Measurements from ENCODE around the gene DISP2. TPM values are rescaled to one million over a fixed set of nuclear protein-coding genes. Genes with fewer than 3 reads are reported as not detected.
A peak's percentile ranks its signal among the peaks of the same experiment; 100 is the strongest.

The DISP2 gene
- under 1 TPM; under 0.01 TPM for total RNA-seq
- under 1 TPM in 1 of 2 donors, not detected in 1; 0.23 TPM for polyA plus RNA-seq

GRCh38 chr15:40357723-40358470, at the start of gene DISP2:
TSS of gene DISP2 (plus strand) at chr15:40358219. CDS start at chr15:40358322, 103 bp downstream.
- 3% methylated on average over 82 of the region's 82 CpGs for WGBS
- no peak within 1 kb of the TSS for H3K27ac ChIP-seq (ENCODE audit: low read depth in 1 of 2, low read length in 2 of 2)
- peak within 1 kb of the TSS; percentile 49 to 62 (median 57) for H3K4me3 ChIP-seq (ENCODE audit: low read depth in 1 of 3, low read length in 3 of 3)
- H3K9ac ChIP-seq (ENCODE audit: low read depth in 1 of 2, low read length in 2 of 2) = no peak within 1 kb of the TSS
- H3K27me3 ChIP-seq (ENCODE audit: control insufficient read depth in 4 of 4, insufficient read depth in 4 of 4, low read length in 3 of 4) = no peaks in the 10 kb centered on the region
- H3K4me1 ChIP-seq (ENCODE audit: control insufficient read depth in 4 of 4, insufficient read depth in 4 of 4, low read length in 3 of 4) = peaks cover 9 to 28% (median 23%) of the 10 kb centered on the region in 4 donors
- peak; percentile 90 for DNase-seq (ENCODE audit: low spot score)
- no peaks in the 10 kb centered on the region for H3K36me3 ChIP-seq (ENCODE audit: control insufficient read depth in 4 of 4, insufficient read depth in 3 of 4, low read depth in 1 of 4, low read length in 3 of 4)
- no peaks in the 10 kb centered on the region for H3K9me3 ChIP-seq (ENCODE audit: control insufficient read depth in 4 of 4, low read length in 3 of 4)
- TF ChIP-seq TAF1 (conservative IDR thresholded peaks at IDR 0.05) (no peak), HNF4G (IDR thresholded peaks at IDR 0.05) (no peak)
- TF ChIP-seq, protein P1, sequence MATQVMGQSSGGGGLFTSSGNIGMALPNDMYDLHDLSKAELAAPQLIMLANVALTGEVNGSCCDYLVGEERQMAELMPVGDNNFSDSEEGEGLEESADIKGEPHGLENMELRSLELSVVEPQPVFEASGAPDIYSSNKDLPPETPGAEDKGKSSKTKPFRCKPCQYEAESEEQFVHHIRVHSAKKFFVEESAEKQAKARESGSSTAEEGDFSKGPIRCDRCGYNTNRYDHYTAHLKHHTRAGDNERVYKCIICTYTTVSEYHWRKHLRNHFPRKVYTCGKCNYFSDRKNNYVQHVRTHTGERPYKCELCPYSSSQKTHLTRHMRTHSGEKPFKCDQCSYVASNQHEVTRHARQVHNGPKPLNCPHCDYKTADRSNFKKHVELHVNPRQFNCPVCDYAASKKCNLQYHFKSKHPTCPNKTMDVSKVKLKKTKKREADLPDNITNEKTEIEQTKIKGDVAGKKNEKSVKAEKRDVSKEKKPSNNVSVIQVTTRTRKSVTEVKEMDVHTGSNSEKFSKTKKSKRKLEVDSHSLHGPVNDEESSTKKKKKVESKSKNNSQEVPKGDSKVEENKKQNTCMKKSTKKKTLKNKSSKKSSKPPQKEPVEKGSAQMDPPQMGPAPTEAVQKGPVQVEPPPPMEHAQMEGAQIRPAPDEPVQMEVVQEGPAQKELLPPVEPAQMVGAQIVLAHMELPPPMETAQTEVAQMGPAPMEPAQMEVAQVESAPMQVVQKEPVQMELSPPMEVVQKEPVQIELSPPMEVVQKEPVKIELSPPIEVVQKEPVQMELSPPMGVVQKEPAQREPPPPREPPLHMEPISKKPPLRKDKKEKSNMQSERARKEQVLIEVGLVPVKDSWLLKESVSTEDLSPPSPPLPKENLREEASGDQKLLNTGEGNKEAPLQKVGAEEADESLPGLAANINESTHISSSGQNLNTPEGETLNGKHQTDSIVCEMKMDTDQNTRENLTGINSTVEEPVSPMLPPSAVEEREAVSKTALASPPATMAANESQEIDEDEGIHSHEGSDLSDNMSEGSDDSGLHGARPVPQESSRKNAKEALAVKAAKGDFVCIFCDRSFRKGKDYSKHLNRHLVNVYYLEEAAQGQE (IDR thresholded peaks at IDR 0.05) = peak; percentile 97

- Histone ChIP-seq H3K9me3 (ENCODE audit: control insufficient read depth in 4 of 4, low read length in 3 of 4) (no peaks in the 10 kb centered on the region), H3K27me3 (ENCODE audit: control insufficient read depth in 4 of 4, insufficient read depth in 4 of 4, low read length in 3 of 4) (no peaks in the 10 kb centered on the region), H3K4me3 (ENCODE audit: low read depth in 1 of 3, low read length in 3 of 3) (no peak overlapping the region), H3K9ac (ENCODE audit: low read depth in 1 of 2, low read length in 2 of 2) (no peak overlapping the region), H3K27ac (ENCODE audit: low read depth in 1 of 2, low read length in 2 of 2) (no peak overlapping the region), H3K4me1 (ENCODE audit: control insufficient read depth in 4 of 4, insufficient read depth in 4 of 4, low read length in 3 of 4) (peaks cover 0 to 7% (median 2%) of the 10 kb centered on the region in 4 donors), H3K36me3 (ENCODE audit: control insufficient read depth in 4 of 4, insufficient read depth in 3 of 4, low read depth in 1 of 4, low read length in 3 of 4) (no peaks in the 10 kb centered on the region)
- TF ChIP-seq, protein P2, sequence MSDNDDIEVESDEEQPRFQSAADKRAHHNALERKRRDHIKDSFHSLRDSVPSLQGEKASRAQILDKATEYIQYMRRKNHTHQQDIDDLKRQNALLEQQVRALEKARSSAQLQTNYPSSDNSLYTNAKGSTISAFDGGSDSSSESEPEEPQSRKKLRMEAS (IDR thresholded peaks at IDR 0.05) = no peak
- TF ChIP-seq RXRA (IDR thresholded peaks at IDR 0.05) (no peak), GABPA (IDR thresholded peaks at IDR 0.05 in 1 of 2, conservative IDR thresholded peaks at IDR 0.05 in 1 of 2) (no peak), SP1 (IDR thresholded peaks at IDR 0.05) (no peak), YY1 (IDR thresholded peaks at IDR 0.05) (no peak), FOXA1 (IDR thresholded peaks at IDR 0.05) (no peak), EGR1 (IDR thresholded peaks at IDR 0.05; ENCODE audit: low read depth in 2 of 2) (no peak), FOXA2 (IDR thresholded peaks at IDR 0.05) (no peak), NR2F2 (IDR thresholded peaks at IDR 0.05) (no peak), JUND (IDR thresholded peaks at IDR 0.05) (no peak), ATF3 (IDR thresholded peaks at IDR 0.05) (no peak), HNF4A (conservative IDR thresholded peaks at IDR 0.05) (no peak), HNF4G (IDR thresholded peaks at IDR 0.05) (no peak), TAF1 (conservative IDR thresholded peaks at IDR 0.05) (no peak), RAD21 (IDR thresholded peaks at IDR 0.05) (no peak)
- TF ChIP-seq, protein P3, sequence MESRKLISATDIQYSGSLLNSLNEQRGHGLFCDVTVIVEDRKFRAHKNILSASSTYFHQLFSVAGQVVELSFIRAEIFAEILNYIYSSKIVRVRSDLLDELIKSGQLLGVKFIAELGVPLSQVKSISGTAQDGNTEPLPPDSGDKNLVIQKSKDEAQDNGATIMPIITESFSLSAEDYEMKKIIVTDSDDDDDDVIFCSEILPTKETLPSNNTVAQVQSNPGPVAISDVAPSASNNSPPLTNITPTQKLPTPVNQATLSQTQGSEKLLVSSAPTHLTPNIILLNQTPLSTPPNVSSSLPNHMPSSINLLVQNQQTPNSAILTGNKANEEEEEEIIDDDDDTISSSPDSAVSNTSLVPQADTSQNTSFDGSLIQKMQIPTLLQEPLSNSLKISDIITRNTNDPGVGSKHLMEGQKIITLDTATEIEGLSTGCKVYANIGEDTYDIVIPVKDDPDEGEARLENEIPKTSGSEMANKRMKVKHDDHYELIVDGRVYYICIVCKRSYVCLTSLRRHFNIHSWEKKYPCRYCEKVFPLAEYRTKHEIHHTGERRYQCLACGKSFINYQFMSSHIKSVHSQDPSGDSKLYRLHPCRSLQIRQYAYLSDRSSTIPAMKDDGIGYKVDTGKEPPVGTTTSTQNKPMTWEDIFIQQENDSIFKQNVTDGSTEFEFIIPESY (IDR thresholded peaks at IDR 0.05) = no peak
- TF ChIP-seq, protein P1 (IDR thresholded peaks at IDR 0.05) = no peak
- TF ChIP-seq, protein P4, sequence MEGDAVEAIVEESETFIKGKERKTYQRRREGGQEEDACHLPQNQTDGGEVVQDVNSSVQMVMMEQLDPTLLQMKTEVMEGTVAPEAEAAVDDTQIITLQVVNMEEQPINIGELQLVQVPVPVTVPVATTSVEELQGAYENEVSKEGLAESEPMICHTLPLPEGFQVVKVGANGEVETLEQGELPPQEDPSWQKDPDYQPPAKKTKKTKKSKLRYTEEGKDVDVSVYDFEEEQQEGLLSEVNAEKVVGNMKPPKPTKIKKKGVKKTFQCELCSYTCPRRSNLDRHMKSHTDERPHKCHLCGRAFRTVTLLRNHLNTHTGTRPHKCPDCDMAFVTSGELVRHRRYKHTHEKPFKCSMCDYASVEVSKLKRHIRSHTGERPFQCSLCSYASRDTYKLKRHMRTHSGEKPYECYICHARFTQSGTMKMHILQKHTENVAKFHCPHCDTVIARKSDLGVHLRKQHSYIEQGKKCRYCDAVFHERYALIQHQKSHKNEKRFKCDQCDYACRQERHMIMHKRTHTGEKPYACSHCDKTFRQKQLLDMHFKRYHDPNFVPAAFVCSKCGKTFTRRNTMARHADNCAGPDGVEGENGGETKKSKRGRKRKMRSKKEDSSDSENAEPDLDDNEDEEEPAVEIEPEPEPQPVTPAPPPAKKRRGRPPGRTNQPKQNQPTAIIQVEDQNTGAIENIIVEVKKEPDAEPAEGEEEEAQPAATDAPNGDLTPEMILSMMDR (IDR thresholded peaks at IDR 0.05; ENCODE audit: low read depth, low read length, missing input control) = no peak
- DNase-seq (ENCODE audit: low spot score) = no peak
- WGBS = 81% methylated on average over 8 of the region's 8 CpGs
Measured at GRCh38 chr15:40309344-40309862, 48.6 kb upstream of the DISP2 start.

Measured in liver (tissue), 9 donors.